OCI-LY7 (cell line): ENCODE data around the gene DCLK1. TPM values are rescaled to one million over a fixed set of nuclear protein-coding genes. Genes with fewer than 3 reads are reported as not detected.

Source experiments
- BruUV-seq: library from RNA; stranded (reverse); fragments of 400-500 nt; replicated peaks from 2 replicates; lab custom pipeline; 2021; lab: Mats Ljungman, UMichigan
- CTCF ChIA-PET: fragments of 300-600 bp; sonication (Branson Sonifier 250); formaldehyde crosslinking; loops from one replicate; lab custom pipeline; 2022; ENCODE audit warnings: antibody characterized with exemption; ENCODE audit not compliant: unreplicated experiment; lab: Charles Lee
- POLR2A ChIA-PET: fragments of 300-600 bp; sonication (Branson Sonifier 250); formaldehyde crosslinking; loops from one replicate; lab custom pipeline; 2022; ENCODE audit warnings: antibody characterized with exemption; lab: Charles Lee
- DNase-seq: peaks from one replicate; pipeline ENCODE4 v3.0.0-alpha.2; 2015; ENCODE audit warnings: low spot score
- H2AFZ ChIP-seq: fragments of 200-600 bp; sonication (generic), shearing (Covaris generic); 2 replicates; pipeline ENCODE4 v1.6.1; 2014; ENCODE audit warnings: mild to moderate bottlenecking, antibody characterized with exemption, low read length, moderate library complexity
- H3K27ac ChIP-seq: fragments of 200-600 bp; sonication (generic); 2 replicates; pipeline ENCODE4 v1.5.1; 2014; ENCODE audit warnings: mixed run types, low read depth, mild to moderate bottlenecking, moderate library complexity, low read length, inconsistent platforms; ENCODE audit not compliant: poor library complexity, severe bottlenecking
- H3K36me3 ChIP-seq: fragments of 200-600 bp; sonication (generic); 2 replicates; pipeline ENCODE4 v1.6.1; 2014; ENCODE audit warnings: mild to moderate bottlenecking, antibody characterized with exemption, low read length, moderate library complexity, mixed read lengths; ENCODE audit not compliant: insufficient read depth
- H3K4me1 ChIP-seq: fragments of 200-600 bp; sonication (generic); 2 replicates; pipeline ENCODE4 v1.5.1; 2014; ENCODE audit warnings: mild to moderate bottlenecking, low read length; ENCODE audit not compliant: insufficient read depth, poor library complexity, severe bottlenecking
- H3K4me2 ChIP-seq: fragments of 200-600 bp; sonication (generic); 2 replicates; pipeline ENCODE4 v1.6.1; 2014; ENCODE audit warnings: mild to moderate bottlenecking, low read length
- H3K4me3 ChIP-seq: fragments of 200-600 bp; sonication (generic); 2 replicates; pipeline ENCODE4 v1.5.1; 2014; ENCODE audit warnings: mild to moderate bottlenecking, low read depth, low read length; ENCODE audit not compliant: poor library complexity, severe bottlenecking
- H3K79me2 ChIP-seq: fragments of 200-600 bp; sonication (generic); 2 replicates; pipeline ENCODE4 v1.6.1; 2016; ENCODE audit warnings: low read depth, mild to moderate bottlenecking, low read length, moderate library complexity, mixed read lengths; ENCODE audit not compliant: insufficient read depth
- H3K9me2 ChIP-seq: fragments of 200-600 bp; sonication (generic); 2 replicates; pipeline ENCODE4 v1.6.1; 2016; ENCODE audit warnings: mild to moderate bottlenecking, low read length, mixed read lengths; ENCODE audit not compliant: insufficient read depth
- H3K9me3 ChIP-seq: fragments of 200-600 bp; sonication (generic); 2 replicates; pipeline ENCODE4 v1.6.1; 2014; ENCODE audit warnings: mild to moderate bottlenecking, mixed run types, low read length, mixed read lengths
- H4K20me1 ChIP-seq: fragments of 200-600 bp; sonication (generic); 2 replicates; pipeline ENCODE4 v1.6.1; 2014; ENCODE audit warnings: mild to moderate bottlenecking, antibody characterized with exemption, low read length, moderate library complexity, mixed read lengths; ENCODE audit not compliant: insufficient read depth
- EZH2phosphoT487 ChIP-seq: fragments of 200-600 bp; sonication (generic); IDR thresholded peaks from 2 replicates; pipeline ENCODE4 v1.6.1; 2018; ENCODE audit warnings: low read depth, borderline replicate concordance, mild to moderate bottlenecking, mixed run types, antibody characterized with exemption, low read length, moderate library complexity, mixed read lengths
- intact Hi-C: fragments of 100-400 bp; cut with micrococcal nuclease; formaldehyde crosslinking; loops from one replicate; pipeline ENCODE4 v1.10.0; 2022; ENCODE audit not compliant: unreplicated experiment
- total RNA-seq, 2 experiments: library from RNA; depleted of rRNA in 1 of 2; stranded (reverse); fragments of >200 nt in 1 of 2; shearing (Covaris generic) in 1 of 2; gene quantifications; 2 replicates each; pipeline ENCODE4 v1.2.3, GENCODE V29; 2014 to 2022
- TF ChIP-seq, protein P1 (sequence below): fragments of 200-600 bp; sonication (generic); conservative IDR thresholded peaks from 2 replicates; pipeline ENCODE4 v1.5.1; 2014; ENCODE audit warnings: mild to moderate bottlenecking, antibody characterized with exemption, low read length, moderate library complexity, mixed read lengths

Gene DCLK1
- total RNA-seq, 2 experiments from 2014 or later = not detected

DNA sequence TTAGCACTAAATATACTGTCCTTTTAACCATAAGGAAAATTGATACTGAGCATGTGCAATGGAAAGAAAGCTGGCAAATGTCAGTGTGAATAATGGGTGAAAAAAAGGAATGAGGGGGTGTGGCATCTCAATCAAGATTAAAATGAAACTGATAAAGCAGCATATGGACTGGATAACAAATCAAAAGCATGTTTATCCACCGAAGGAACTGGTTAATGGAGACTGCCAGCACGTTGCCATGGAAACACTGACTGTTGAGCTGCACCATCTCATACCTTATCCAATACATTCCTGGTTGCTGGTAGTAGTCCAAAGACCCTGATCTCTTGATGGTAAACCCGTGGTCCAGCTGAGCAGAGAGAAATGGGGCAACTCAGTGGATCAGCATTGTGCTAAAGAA is 343.2 kb downstream of the DCLK1 start:
- POLR2A ChIA-PET = interaction anchor here (0.6 kb wide), 1 partner anchor 34 kb away, joined by 3 read pairs; no protein-coding TSS in a partner anchor
- TF ChIP-seq, protein P1, sequence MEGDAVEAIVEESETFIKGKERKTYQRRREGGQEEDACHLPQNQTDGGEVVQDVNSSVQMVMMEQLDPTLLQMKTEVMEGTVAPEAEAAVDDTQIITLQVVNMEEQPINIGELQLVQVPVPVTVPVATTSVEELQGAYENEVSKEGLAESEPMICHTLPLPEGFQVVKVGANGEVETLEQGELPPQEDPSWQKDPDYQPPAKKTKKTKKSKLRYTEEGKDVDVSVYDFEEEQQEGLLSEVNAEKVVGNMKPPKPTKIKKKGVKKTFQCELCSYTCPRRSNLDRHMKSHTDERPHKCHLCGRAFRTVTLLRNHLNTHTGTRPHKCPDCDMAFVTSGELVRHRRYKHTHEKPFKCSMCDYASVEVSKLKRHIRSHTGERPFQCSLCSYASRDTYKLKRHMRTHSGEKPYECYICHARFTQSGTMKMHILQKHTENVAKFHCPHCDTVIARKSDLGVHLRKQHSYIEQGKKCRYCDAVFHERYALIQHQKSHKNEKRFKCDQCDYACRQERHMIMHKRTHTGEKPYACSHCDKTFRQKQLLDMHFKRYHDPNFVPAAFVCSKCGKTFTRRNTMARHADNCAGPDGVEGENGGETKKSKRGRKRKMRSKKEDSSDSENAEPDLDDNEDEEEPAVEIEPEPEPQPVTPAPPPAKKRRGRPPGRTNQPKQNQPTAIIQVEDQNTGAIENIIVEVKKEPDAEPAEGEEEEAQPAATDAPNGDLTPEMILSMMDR = no peak
- no peak for TF ChIP-seq EZH2phosphoT487
- intact Hi-C loops = no loop called here
- no peak overlapping the region for H2AFZ ChIP-seq
- H3K9me2 ChIP-seq = no peaks in the 10 kb centered on the region
- H3K36me3 ChIP-seq = no peaks in the 10 kb centered on the region
- DNase-seq = no peak
- H3K27ac ChIP-seq = no peak overlapping the region
- no peak overlapping the region for H3K4me2 ChIP-seq
- CTCF ChIA-PET = no interaction called here
- no TSS peak for BruUV-seq
- H3K4me1 ChIP-seq = no peaks in the 10 kb centered on the region
- H3K4me3 ChIP-seq = no peak overlapping the region
- no peaks in the 10 kb centered on the region for H3K79me2 ChIP-seq
- H4K20me1 ChIP-seq = no peaks in the 10 kb centered on the region
- no peaks in the 10 kb centered on the region for H3K9me3 ChIP-seq

DNA sequence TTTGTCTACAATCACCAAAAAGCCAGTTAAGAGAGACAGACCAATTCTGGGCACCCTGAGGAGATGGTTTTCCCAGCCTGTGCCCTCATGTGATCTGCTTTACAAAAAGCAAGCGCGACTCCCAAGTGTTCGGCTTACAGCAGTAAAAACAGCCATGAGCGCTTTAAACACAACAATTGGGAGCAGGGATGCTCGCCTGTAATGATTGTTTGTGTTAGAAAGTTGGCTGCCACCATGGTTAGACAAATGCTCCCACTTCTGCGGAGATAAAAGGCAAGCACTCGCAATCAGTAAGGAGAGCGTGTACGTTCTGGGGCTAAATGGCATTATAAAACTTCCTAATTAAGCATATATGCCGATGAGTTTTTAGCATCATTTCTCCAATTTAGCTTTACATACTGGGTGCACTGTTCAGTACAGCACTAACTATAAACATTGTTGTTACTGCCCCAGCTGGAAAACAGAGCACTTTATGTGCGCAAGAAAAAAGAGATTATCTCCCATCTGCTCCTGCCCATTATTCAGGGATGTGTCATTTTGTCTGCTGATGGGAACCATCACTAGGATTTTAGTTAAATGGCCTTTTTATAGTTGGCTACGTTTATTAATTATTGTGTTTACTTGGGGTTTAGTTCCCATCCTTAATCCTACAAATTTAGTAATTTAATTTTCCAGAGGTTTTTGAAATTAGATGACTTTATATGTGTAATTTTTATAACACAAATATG is 345.4 kb downstream of the DCLK1 start:
- Histone ChIP-seq H4K20me1 (no peaks in the 10 kb centered on the region), H3K79me2 (no peaks in the 10 kb centered on the region), H3K4me2 (no peak overlapping the region), H3K9me3 (no peaks in the 10 kb centered on the region), H2AFZ (no peak overlapping the region), H3K4me1 (no peaks in the 10 kb centered on the region), H3K4me3 (no peak overlapping the region), H3K9me2 (no peaks in the 10 kb centered on the region), H3K27ac (no peak overlapping the region), H3K36me3 (no peaks in the 10 kb centered on the region)
- ChIA-PET POLR2A (no interaction called here), CTCF (no interaction called here)
- intact Hi-C loops = no loop called here
- BruUV-seq = no TSS peak
- DNase-seq = no peak
- TF ChIP-seq, protein P1 = no peak
- TF ChIP-seq EZH2phosphoT487 = no peak

DNA sequence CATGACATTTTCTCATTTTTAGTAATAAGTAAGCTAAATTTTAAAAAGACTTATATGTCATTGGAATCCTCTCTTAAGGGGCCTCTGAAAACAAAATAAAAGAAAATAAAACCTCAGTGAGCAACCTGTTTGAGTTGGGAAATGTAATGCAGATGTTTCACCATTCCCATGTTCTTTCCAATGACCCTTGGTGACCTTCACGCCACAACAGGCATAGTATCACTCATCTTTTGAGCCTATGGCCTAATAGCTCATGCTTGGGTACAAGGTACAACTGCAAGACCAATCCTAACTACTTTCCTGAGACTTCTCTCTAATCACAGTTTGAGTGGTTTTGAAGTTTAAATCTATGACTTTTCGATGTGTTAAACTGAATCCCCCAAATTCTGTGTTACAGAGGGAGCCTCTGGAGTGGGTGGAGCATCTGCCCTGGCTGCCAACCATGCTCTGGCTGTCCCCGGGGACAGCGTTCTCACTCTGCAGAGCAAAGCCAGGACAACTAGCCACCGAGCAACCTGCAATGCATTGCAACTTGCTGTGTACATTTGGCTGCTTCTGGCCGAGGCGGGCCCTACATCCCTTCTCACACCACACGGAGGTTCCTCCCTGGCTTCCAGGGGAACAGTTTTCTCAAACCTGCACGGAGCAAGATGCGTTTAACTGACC is 346.8 kb downstream of the DCLK1 start:
- H4K20me1 ChIP-seq = no peaks in the 10 kb centered on the region
- H3K4me2 ChIP-seq = no peak overlapping the region
- no peaks in the 10 kb centered on the region for H3K79me2 ChIP-seq
- no peak overlapping the region for H3K27ac ChIP-seq
- ChIA-PET CTCF (no interaction called here), POLR2A (no interaction called here)
- H3K4me3 ChIP-seq = no peak overlapping the region
- H3K36me3 ChIP-seq = no peaks in the 10 kb centered on the region
- H2AFZ ChIP-seq = no peak overlapping the region
- intact Hi-C loops = no loop called here
- H3K4me1 ChIP-seq = no peaks in the 10 kb centered on the region
- DNase-seq = no peak
- no TSS peak for BruUV-seq
- H3K9me2 ChIP-seq = no peaks in the 10 kb centered on the region
- no peaks in the 10 kb centered on the region for H3K9me3 ChIP-seq
- no peak for TF ChIP-seq EZH2phosphoT487
- TF ChIP-seq, protein P1 = no peak
